ENCODE measurements around the gene PLLP.
"Not testable (repeated sequence)": the region's sequence is repeated elsewhere in the genome, so short reads cannot be mapped to it uniquely, and the experiment has no call there.

The PLLP gene

DNA sequence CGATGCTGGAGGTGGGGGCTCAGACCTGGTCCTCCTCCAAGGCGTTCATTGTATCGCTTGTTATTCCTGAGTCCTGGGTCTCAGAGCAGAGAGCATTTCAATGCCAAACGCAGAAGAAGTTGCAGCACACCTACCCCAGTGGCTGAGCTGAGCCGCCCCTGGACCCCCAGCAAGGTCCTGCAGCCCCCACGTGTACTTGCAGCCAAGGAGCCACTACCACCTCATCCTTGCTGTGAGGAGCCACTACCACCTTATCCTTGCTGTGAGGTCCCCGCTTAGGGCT lies 13.5 kb downstream of the PLLP start:
- no peak for DNase-seq

DNA sequence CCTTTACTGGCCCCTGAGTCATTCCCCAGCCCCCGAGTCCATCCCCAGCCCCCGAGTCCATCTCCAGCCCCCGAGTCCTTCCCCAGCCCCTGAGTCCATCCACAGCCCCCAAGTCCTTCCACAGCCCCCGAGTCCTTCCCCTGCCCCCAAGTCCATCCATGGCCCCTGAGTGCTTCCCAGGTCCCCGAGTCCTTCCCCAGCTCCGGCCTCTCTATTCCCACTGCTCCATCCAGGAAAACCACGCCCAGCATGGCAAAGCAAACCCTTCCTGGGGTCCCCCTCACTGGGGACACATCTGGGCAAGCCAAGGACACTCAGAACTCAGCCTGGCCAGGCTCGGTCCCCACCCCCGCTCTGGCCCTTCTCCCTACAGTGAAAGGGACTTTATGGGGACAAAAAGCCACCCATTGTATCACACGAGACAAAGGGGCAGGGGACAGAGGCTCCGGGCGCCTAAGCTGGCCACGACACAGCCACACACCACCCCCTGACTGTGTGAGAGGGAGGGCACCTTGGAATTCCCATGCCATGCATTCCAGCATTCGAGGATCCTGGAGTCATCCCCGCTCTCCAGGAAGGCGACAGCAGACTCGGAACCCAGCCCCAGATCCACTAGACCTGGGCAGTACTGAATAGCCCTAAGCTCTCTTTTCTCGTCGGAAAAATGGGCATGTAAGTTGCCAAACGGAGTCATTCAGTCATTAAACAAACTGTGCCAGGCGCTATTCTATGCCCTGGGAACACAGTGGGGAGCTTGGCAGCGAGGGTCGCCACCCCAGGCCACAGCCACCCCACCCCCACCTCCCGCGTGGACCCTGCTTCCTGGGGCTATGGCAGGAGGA lies 14.0 kb downstream of the PLLP start:
- DNase-seq: no peak

DNA sequence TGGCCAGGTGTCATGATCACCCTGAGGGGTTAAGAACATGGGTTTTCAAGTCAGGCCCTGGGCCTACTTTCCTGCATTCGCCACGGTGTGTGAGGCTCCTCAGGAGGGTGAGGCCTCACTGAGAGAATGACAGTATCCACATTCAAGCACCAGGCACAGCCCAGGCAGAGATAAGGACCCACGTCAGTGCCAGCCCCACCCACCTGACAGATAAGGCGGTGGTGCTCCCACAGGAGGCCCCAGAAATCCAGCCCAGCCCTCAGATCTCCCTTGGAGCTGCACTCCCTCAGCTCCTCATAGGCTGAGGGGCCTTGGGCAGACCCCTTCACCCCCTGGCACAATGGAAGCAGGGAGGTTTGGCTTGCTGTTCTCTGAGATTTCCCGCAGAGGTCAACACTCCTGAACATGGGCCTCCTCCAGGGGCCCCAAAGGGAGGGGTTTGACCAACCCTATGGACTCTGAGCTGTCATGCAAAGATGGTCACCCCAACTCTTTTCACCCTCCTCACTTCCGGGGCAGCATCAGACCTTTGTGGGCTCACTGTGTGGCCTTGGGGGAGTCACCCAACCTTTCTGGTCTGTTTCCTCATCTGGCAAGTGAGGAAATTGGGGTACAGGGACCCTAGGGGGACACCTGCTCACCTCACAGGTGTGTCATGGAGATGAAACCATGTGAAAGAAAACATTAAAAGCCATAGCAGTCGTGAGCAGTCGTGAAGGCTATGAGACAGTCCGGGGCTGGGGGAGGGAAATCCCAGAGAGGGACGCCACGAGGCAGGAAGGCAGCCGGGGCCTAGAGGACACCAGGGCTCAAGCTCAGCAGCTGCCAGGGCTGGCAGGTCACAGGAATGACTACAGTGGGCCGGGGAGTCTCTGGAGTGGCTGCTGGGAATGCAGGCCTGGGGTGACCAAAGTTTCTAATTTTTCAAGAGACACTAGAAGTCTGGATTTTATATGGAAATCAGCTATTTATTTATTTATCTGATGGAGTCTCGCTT lies 15.4 kb downstream of the PLLP start:
- no peak for DNase-seq

DNA sequence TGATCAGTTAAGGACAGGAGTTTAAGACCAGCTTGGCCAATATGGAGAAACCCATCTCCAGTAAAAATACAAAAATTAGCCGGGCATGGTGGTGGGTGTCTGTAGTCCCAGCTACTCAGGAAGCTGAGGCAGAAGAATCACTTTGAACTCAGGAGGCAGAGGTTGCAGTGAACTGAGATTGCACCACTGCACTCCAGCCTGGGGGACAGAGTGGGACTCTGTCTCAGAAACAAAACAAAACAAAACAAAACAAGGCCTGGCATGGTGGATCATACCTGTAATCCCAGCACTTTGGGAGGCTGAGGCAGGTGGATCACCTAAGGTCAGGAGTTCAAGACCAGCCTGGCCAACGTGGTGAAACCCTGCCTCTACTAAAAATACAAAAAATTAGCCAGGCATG lies 17.1 kb downstream of the PLLP start:
- DNase-seq: not testable (repeated sequence)

DNA sequence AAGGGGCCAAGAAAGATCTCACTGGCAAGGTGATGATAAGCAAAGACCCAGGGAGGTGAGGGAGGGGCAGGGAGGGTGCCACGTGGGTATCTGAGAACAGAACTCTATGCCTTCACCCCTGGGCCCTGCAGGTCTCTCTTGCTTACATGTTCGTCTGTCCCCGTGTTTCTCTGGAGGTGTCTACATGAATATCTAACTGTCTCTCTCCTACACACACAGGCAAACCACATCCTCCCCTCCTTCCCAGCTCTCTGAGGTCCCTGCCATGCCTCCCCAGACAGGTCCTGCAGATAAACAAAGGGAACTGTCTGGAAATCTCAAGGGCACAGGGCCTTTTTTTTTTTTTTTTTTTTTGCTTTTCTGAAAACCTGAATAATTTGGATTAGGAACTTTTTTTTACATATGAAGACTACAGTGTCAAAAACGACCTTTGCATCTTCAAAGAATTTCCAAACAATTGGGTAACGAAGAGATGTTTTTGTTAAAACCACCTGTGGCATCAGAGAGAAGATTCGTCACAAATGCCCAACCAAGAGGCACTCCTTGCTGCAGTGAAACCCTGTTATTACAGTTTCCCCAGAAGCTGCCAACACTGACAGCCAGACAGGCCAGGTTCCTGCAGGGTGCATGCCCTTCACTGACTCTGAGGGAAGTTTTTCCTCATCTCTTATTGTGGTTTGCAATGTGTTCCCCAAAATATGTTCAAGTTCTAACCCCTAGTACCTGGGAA lies 17.8 kb downstream of the PLLP start:
- no peak for DNase-seq

DNA sequence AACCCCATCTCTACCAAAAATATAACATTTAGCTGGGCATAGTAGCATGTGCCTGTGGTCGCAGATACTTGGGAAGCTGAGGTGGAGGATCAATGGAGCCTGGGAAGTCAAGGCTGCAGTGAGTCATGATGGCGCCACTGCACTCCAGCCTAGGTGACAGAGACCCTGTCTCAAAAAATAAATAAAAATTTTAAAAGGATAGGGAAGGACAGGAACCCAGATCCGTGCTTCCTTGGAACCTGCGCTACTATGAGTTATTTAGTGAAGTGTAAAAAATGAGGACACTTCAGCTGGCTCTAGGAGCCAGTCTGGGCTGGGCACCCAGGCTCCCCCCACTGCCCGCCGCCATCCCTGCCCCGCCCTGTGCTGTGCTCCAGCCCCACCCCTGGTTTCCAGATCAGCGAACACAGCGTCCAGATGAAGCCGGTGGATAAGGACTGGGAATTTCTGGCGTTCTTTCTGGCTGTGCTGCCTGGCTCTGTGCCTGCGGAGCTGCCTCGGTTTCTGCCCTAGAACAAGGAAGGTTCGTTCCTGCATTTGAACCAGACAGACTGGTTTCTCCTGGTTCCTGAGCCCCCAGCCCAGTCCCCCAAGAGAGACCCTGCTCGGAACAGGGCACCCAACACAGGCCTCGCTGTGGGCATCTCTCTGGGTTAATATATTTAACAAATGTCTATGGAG lies 18.5 kb downstream of the PLLP start:
- DNase-seq: no peak

DNA sequence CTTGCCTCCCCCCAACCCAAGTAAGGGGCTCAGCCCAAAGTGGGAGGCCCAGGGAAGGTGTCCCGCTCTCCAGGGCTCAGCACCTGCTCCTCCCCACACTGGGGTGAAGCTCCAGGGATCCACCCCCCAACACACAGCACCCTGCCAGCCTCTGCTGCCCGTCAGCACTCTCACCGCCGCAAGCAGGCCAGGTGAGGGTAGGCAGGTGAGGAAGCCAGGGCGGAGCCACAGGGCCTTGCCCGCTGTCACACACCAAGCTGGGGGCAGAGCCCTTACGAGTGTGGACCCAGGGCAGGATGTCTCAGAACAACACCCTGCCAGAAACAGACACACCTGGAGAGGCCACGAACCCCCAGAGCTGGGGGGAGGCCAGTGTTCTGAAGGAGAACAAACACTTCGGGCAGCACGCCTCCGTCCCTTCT lies 19.5 kb downstream of the PLLP start:
- DNase-seq: no peak

DNA sequence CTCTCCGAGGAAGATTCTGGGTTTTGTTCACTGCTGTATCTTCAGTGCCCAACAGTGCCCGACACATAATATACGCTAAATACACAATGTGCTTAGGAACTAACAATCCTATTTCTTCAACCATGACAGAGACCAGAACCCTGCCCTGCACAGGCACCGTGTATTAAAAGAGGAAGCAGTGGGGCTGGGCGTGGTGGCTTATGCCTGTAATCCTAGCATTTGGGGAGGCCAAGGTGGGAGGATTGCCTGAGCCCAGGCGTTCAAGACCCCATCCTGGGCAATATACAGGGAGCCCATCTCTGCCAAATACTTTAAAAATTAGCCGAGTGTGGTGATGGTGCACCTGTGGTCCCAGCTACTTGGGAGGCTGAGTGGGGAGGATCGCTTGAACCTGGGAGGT lies 20.1 kb downstream of the PLLP start:
- DNase-seq: no peak

DNA sequence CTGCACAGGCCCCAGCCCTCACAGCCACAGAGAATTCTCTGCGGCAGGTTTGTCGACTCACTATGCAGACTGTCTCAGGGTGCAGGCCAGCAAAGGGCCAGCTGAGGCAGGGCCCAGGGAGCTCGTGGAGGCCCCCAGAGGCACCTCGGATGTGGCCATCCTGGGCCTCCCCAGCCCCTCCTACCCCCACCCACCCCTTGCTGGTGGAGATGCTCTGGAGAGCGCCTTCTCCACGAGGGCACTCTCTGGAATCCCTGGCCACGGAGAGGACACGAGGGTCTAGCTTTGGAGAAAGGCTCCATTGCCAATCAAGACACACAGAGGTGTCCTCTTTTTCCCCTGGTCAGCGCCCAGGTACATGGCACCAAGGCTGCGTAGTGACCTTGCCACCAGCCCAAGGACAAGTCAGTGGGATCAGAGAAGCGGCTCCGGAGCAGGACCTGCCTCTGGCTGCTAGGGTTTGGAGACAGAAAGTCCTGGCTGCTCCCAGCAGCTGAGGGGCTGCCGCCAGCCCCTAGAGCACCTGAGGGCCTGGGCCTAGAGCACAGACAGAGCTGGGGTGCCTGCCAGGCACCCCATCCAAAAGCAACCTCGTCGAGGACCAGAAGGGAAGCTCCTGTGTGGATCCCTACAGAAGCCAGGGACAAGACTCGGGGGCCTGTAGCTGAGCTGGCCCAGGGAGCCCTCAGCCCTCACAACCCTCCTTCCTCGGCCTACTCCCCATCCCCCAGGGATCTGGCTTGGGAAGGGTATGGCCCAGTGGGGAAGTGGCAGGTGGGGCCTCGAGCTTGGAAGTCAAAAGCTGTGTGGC lies 20.7 kb downstream of the PLLP start:
- DNase-seq: no peak

DNA sequence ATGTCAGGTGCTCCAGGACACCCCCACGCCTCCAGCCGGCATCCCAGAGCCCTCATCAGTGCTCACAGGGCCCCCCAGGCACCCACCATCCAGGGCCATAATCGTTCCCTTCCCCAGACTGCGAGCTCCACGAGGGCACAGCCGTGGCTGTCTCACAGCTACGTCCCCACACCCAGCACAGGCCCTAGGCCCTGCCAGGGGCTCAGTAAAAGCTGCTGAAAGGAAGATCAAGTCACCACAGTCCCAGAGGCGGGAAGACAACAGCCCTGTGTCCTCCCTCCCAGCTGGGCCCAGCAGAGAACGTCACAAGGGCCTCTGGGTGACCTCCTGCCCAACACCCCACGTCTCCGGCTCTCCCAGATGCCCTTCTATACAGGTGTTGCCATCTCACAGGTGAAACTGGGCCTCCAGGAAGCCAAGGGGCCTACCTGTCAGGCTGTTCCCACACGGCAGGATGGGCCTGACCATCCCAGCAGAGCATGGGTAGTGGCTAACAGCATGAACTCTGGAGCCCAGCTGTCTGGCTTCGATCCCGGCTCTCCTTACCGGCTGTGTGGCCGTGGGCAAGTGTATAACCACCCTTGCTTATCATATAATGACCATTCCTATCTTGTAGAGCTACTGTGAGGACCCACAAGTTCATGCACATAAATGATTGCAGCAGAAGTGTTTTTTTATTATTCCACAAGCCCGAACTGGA lies 21.5 kb downstream of the PLLP start:
- DNase-seq: no peak

DNA sequence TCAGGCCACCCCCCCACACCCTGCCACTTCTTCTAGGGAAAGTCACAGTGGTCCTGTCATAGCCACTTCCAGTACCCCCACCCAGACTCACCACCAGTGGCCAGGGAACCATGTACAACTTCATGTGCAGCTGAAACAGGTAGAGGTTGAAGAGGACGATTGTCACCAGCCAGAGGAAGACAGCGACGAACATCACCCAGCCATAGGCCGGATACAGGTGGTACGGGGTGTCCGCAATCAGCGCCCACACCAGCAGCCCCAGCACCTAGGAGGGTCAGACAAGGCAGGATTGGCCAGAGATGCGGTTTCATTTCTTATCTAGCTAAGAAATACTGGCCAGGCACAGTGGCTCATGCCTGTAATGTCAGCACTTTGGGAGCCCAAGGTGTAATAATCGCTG lies 22.7 kb downstream of the PLLP start:
- no peak for DNase-seq

DNA sequence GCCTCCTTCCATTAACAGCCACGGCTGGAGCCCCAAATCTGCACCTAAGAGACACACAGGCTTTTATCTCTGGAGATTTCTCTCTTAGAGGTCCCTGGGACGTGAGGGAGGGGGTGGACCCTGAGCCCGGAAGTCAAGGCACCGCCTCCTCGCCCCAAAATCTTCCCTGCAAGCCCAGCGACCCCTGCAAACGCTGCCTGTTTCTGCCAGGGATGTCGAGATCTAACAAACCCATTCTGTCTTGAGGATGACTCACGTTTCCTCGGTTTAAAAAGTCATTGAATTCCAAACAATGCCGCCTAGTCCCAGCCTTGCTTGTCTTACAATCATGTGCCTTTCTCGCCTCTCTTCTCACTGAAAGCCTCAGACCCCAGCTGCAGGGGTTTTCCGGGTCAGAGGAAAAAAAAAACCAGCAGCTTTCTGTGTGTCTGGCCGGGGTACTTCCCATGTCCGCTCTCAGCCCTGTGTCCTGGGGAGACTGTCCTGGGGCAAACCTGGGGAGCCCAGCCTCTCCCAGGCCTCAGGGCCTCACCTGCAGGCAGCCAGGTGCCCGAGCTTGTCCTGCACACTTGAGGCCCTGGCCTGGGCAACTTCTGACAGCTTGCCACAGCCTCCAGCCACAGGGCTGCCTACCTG lies 24.1 kb downstream of the PLLP start:
- DNase-seq: no peak

DNA sequence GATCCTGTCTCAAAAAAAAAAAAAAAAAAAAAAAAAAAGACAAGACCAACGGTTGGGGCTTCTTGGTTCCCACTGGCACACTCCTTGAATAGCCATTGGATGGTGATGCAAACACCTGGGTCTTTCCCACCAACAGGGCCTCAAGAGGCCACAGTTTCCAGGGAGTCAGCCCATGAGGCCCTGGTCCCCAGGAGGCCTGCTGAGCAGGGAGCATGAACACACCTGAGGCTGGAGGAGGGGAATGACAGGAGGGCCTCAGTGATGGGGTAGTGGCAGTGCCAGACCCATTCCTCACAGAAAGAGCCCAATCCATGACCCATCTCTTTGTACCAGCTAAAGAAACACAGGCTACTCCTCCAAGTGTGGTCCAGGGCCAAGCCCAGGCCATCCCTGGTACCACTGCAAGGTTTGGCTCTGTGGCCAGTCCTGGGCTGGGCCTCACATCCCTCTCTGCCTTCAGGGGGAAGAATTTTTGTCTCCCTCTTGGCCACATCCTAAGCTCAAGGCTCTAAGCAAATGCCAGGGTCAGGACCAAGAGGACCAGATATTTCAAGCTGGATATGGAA lies 25.5 kb downstream of the PLLP start:
- DNase-seq: no peak

DNA sequence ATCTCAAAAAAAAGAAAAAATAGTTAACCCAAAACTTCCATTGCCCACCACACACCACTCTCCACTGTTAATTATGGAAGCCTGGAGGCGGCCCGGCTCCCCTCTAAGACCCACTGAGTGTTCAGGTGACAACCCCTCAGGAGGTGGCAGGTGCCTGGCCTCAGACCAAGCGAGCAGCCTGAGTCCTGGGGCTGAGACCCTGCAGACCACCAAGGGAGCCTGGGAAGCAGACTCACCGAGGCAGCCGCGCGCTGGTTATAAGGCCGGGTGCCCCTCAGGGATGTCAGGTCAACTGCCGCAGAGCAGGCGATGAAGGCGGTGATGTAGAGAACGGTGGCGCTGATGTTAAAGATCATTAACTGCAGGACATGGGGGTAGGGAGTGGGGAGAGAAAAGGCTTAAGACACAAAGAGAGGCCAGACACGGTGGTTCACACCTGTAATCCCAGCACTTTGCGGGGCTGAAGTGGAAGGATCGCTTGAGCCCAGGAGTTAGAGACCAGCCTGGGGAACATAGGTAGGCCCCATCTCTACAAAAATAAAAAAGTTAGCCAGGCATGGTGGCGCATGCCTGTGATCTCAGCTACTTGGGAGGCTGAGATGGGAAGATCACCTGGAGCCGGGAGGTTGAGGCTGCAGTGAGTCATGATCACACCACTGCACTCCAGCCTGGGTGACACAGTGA lies 26.1 kb downstream of the PLLP start:
- DNase-seq: no peak

DNA sequence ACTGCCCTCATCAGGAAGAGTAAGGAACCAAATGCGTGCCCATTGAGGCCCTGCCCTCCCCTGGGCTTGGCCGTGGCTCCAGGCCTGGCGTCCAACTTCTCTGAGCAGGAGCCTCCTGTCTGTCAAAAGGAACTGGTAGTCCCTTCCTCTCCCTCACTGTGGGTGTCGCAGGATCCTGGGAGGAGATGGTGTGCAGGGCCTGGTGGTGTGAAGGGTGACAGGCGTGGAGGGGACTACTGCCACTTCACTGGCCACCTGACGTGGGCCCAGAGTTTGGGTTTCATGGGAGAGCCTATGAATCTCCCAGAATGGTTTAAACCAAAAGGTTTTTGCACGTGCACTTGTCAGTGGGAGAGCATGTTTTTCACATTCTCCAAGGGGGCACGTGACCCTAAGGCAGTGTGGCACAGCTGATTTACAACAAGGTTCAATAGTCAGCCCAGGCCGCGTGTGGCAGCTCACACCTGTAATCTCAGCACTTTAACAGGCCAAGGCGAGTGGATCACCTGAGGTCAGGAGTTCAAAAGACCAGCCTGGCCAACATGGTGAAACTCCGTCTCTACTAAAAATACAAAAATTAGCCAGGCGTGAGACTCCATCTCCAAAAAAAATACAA lies 26.9 kb downstream of the PLLP start:
- DNase-seq: no peak

DNA sequence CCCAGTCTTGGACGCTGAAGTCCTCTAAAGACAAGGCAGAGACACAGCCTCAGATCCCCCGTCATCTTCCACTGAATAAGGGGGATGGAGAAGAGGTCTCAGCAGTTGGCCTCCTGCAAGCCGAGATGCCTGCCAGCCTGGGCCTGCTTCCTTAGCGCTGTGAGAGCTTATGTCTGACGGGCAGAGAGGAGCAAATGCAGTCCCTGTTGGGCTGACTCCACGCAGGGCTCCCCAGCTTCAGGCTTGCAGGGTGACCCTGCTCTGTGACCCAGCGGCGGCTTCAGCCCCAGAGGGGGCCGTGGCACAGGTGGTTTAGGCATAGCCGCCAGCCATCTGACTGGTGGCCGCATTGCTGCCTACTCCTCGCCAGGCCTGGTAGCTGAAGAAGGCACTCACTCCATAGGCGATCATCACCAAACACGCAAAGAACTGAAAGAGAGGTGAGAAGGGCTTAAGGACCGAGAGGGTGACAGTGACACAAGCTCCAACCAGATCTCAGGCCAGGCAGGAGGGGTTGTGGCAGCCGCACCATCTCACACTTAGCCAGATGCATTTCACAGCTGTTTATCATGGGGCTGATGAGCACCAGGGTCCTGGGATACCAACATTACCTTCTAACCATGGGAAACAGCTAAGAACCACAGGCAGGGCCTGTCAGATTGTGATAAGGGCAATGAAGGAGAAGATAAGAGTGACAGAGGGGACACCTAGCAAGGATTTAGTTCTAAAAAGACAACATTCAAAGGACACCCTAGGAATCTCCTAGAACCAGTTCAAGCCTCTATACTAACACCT lies 27.7 kb downstream of the PLLP start:
- DNase-seq: no peak

DNA sequence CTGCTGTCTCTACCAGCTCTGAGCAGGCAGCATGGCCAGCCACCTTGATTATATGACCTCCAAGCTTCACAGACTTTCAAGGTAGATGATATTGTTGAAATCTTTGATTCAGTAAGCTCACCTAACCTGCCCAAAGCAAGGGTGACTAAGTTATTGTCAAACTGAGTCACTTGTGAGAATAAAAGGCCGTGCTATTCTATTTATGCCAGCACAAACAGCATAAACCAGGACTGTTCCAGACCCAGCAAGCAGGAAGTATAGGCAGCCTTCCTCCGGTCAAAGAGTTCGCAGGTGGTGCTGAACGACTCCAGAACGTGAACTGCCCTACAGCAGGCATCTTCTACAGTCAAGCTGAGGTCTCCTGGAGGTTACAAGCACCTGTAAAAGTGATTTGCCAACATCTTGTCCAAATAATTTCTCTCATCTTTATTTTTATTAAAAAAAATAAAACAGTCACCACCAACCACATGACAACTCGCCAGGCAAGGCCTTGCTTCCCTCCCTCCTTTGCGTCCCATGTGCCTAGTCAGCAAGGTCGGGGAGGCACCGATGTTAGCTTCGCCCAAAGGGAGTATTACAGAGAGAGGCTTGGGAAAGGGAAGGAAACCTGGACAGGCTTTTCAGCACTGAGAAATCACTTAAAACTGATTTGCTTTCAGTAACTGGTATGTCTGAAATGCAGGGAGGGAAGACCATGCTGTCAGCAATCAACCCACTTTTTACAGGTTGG lies 28.6 kb downstream of the PLLP start:
- DNase-seq: no peak

DNA sequence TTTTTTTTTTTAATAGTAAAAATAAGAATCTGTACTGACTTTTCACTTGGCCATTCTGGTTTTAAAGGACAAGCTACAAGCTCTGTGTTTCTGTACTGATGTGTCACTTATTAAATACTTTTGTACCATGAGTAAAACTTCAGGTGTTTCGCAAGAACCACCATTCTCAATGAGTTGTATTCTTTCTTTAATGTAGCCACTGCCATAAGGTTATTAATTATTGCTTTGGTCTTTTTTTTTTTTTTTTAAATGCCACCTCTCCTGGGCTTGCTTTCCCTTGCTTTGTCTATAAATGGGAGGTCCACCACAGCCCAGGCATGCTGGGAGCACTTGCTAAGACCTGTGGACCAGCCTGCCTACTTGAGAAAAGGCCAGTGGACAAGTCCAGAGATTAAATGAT lies 31.0 kb downstream of the PLLP start:
- DNase-seq: no peak

Measured in NCI-H2081 treated with DMSO at 0.1 percent for 48 hours (cell line).